D341Med (cell line): ENCODE data around the gene ROBO2.

Experiments used
- DNase-seq: peaks from one replicate; pipeline ENCODE4 v3.0.0; 2012; ENCODE audit warnings: low spot score

ROBO2 gene

DNA sequence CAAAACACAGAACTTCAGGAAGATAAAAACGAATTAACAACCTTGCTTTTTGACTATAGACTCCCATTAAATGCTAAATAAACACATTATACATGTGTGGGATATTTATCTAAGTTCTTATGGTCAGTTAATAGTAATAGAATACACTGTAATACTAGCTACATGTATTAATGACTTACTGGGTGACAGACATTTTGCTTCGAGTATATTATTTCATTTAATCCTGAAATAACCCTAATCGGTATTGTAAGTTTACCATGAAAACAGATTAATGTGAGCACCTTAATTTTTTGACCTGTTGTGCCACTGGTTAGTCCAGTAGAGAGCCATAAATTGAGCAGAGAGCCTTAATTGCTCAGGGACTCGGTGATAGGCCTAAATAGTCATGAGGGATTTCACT is 151.1 kb downstream of the ROBO2 start:
- no peak for DNase-seq

DNA sequence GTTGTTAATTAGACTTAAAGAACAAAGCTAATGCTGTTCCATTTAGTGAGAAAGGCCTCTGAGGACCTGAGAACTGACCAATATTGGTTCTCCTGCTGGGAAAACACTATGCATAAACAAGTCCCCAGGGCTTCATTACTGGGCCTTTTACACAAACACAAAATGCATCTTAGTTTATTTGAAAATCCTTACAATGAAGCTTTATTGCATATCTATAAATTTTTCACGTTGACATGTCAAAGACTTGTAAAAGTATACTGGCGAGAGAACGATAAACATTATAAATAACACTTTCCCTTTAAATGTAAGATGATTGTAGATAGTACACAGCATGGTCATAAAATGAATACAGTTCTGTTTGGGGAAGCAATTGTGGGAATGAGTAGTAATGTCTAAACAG is 151.7 kb downstream of the ROBO2 start:
- DNase-seq, result no peak

DNA sequence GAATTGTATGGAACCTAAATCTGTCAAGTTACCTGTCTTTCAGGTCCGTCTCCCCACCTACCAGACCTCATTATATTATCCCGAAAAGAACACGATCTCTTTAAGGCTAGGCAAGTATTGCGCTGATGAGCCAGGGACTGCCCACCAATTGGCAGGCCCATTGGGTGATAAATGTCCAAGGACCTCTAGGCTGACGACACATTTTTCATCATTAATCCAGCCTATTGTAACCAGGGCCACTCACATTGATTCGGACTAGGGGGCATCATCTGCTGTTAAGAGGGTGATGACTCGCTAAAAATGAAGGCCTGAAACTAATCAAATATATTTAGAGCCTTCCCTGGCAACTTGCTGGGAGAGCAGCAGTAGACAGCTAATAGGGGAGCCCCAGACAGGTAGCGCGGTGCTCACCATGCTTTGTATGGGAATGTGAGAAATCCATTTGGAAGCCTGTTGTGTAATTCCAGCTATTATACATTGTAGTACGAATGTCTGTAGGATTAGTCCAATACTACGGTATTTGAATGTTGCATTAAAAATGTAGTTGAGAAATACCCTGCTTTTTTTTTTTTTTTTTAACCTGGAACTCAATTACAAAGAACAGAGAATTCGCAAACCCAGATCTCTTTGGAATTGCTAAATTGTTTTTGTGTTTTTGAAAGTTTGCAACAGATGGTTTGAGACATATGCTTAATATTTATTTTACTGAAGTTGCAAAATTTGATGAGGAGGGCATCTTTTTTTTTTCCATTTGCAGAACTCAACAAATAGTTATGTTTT is 156.1 kb downstream of the ROBO2 start:
- no peak for DNase-seq

DNA sequence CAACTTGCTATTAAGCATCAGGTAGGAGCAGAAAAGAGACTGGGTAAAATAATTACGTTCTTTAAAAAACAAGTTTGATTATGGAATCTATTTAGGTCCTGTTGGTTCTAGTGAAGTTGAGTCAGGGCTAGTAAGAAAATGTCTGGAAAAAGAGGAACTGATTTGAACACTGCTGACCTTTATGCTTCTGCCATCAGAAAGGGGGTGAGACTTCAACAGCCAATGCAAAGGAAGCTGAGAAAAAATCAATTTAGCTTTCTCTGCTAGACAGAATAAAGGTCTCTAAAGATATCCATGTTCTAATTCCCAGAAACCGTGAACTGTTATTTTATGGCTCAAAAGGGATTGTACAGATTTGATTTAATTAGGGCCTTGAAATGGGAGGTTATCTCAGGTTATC is 157.5 kb downstream of the ROBO2 start:
- no peak for DNase-seq

DNA sequence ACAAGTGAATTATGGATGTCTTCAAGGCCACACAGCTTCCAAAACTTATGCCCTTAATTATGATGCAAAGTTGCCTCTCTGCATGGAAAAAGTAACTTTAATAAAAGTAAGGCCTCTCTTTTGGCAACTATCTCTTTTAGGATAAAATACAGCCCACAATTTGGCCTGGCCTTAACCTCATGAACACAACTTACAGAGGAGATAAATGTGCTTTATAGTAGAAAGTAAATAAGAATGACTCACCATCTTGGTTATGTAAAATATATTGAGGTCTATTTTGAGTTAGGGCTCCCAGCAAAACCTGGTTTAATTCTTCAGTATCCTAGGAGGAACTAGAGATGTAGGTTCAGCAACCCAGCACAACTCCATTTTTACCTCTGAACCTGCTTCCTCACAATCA is 164.0 kb downstream of the ROBO2 start:
- DNase-seq, result no peak

DNA sequence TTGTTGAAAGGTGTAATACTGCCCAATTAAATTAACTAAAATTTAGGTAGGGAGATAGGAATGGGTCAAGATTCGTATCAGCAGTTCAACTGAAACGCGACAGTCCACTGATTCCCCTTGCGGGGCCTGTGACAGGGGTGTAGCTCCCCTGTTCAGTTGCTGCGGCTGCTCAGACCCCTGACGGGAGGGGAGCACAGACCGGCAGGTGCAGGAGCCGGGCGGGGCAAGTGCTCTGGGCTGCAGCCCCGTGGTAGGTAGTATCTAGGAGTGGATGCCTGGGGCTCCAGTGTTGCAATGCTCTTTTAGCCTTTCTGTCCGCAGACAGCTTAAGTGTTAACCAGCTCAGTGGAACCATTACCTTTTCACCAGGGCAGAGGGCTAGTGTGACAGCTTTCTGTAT is 164.9 kb downstream of the ROBO2 start:
- DNase-seq, result no peak

DNA sequence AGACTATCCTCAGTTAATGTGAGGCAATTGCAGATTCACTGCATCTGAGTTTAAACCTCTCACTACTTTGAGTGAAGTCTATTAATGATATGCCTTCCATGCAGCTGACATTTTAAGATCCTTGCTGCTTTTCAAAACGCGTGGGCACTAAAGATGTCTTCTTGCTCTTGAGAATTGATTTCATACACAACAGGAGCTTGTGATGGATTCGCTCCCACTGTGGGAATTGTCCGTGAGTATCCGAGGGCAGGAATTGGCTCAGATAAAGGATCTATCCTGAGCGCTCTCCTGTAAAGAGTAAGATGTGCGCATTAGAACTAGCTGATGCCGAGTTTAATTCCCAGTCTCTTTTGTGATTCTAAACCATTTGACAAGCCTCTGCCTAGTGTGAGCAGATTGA is 167.9 kb downstream of the ROBO2 start:
- DNase-seq, result no peak

DNA sequence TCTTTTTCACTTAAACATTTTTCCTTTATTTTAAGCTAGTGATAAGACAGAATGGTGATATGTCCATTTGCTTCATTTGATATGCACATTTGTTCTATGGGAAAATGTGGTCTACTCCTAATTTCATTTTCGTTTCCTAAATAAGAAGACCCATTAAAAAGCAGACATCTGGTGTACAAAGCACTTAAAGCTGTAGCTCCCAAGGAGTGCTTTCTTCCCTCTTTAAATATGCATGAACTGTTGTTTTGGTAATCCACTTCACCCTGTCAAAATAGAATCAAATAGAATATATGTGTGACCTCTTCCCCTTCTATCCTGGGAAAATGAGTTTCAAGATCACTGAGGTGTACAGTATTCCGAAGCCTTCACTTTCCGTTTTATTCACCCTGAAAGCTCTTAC is 182.8 kb downstream of the ROBO2 start:
- no peak for DNase-seq

DNA sequence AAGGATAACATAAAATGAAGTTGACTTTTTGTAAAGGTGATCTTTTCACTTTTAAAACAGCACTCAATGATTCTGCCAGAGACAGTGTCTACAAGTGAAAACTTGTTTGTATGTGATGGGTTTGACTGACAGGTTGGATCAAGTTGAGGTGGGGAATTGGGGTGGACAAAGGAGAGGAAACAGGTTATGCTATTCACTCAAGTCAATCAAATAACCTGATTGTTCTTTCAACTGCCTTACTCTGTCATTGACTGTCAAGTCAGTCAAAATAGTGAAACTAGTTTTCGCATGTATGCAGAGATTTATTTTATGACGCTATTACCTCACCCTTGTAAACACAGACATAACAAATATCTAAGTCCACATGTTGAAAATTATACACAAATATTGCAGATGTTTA is 187.7 kb downstream of the ROBO2 start:
- no peak for DNase-seq

DNA sequence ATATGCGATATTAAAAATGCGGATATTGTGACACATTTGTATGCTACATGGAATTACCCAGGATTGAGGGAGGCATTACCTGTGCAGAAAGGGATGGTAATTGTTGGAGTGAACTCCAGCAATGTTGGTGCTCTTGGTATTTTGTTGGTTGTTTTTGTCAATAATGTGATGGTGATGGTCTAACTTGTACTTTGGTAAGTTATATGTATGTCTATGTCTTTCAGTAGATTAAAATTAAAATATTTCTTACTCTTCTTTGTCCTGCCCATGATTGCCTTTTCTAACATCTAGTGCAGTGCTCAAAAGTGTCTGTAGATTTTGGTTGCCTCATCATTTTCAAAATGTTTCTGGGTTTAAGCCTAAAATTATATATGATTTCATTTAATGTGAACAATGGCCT is 192.7 kb downstream of the ROBO2 start:
- no peak for DNase-seq

DNA sequence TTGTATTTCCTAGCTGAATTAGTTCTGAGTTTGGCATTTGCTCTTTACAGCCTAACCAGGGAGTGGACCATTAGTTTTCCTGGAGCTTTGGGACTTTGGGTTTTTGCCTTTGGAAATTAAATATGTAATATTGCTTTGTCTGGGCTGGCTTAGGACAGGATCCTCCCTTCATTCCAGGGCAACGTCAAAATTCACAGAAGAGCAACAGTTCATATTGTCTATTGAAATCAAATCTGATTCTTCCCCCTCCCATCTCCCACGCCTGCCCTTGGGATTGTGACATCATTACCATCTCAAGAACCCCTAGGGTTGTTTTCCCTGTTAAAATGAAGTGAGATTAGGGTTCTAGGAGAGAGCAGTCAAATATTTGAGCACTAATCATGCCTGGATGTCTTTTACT is 194.1 kb downstream of the ROBO2 start:
- no peak for DNase-seq

DNA sequence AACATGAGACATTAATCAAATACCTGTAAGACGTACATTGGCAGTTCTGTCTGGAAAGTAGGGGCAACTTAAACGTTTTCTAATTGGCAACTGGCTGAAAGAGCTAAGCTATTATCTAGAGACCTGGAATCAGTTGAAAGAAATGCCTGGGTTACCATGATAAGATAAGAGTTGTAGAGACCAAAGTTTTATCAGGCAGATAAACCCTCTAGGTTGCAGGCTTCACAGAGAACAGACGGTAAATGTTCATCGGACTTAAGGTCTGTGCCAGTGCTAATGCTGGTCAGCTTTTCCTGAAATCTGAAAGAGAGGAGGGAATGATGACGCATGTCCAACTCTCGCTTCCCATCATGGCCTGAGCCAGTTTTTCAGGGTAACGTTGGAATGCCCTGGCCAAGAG is 196.2 kb downstream of the ROBO2 start:
- no peak for DNase-seq

DNA sequence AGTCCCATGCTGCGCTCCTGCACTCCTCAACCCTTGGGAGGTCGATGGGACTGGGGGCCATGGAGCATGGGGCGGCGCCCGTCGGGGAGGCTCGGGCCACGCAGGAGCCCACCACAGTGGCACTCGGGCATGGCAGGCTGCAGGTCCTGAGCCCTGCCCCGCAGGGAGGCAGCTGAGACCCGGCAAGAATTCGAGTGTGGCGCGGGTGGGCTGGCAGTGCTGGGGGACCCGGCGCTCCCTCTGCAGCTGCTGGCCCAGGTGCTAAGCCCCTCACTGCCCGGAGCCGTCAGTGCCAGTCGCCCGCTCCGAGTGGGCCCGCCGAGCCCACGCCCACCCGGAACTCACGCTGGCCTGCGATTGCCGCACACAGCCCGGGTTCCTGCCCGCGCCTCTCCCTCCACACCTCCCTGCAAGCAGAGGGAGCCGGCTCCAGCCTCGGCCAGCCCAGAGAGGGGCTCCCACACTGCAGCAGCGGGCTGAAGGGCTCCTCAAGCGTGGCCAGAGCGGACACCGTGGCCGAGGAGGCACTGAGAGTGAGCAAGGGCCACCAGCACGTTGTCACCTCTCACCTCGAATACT is 200.3 kb downstream of the ROBO2 start:
- DNase-seq, result no peak

DNA sequence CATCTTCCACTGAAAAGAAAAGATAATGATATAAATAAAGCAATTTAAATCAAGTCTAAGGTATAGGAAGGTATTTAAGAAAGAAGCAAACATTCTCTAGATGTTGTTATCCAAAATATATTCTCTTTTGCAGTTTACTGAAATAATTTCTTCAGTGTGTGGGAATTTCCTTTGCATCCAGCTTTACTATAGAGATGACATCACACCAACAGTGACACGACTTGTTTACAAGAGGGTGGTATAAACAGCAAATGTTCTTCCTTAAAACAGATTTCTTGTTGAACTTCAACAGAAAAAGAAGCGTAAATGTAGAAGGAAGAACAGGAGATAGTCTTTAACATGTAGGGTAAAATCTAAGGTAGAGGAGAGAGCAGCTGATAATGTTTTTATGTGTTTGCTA is 202.5 kb downstream of the ROBO2 start:
- no peak for DNase-seq

DNA sequence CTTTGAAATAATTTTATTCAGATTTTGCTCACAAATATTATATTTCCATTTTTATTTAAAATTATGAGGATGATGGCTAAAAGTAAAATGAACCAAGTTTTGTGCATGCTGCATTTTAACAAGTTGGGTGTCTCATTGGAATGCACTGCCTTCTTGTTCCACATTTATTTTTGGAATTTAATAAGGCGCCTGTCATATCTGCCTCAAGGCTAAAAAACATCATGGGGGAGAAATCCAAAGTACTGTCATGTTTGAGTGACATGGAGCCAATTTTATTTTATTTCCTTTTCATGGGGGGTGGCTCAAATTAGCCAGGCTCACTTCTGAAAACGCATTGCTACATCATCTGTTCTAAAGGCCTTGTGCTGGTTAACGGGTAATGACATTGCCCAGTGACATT is 205.1 kb downstream of the ROBO2 start:
- DNase-seq, result no peak

DNA sequence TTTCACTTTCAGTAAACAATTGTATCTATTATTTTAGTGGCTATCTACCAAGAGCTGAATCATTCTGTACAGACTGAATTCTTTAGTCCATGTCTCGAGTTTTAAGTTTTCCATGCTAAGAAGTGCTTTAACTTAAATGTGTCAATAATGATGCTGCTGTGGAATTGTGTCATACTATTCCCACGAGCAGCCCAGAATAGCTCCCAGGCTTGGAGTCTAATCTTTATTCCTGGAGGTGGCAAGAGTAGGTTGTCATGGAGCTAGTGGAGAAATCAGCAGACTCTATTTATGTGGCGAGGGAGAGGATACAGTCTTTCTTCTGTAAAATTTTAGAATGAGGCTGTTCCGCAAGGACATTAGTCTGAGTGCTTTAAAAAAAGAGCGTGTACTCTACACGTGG is 207.2 kb downstream of the ROBO2 start:
- no peak for DNase-seq

DNA sequence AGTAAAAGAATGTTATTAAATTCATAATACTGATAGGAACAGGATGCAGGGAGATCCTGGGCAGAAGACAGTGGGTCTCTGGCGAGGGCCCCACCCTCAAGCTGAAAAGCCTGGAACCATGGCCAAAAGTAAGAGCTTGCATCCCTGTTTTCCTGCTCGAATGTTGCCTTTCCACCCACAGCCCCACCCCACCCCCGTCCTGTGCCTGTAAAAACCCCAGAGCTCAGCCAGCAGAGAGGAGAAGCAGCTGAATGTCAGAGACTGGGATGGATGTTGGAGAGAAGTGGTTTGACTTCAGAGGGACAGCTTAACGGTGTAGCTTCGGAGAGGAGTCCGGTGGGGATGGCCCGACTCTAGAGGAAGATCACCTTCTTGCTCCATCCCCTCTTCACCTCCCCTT is 207.9 kb downstream of the ROBO2 start:
- DNase-seq, result no peak

DNA sequence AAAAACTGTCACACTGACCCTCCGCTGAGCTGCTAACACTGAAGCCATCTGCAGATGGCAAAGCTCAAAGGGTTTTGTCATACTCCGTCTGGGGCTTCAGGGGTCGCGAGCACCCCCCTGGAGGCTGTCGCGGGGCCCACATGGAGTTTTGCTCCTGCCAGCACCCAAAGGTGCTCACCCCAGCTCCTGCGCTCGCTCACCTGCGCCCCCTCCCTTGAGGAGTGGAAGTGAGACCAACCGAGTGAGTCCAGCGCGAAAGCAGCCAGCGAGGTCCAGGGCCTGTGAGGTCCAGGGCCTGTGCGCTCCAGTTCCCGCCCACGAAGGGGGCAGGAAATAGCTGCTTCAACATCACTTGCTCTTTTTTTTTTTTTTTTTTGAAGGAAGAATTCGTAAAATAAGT is 208.5 kb downstream of the ROBO2 start:
- no peak for DNase-seq

DNA sequence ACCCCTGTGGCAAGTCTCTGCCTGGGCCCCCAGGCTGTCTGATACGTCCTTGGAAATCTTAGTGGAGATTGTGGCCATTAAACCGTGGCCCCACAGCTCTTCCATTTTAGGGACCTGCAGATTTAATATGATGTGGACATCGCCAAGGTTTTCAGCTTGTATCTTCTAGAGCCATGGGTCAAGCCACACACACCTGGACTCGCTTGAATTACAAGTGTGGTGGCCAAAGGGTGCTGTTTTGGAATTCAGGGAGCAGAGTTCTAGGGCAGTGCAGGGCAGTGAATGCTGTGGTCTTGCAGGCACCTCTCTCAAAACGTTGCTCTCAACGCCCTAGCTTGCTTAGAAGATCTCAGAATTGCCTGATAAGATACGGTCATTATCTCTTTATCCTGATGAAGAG is 211.2 kb downstream of the ROBO2 start:
- DNase-seq, result no peak

DNA sequence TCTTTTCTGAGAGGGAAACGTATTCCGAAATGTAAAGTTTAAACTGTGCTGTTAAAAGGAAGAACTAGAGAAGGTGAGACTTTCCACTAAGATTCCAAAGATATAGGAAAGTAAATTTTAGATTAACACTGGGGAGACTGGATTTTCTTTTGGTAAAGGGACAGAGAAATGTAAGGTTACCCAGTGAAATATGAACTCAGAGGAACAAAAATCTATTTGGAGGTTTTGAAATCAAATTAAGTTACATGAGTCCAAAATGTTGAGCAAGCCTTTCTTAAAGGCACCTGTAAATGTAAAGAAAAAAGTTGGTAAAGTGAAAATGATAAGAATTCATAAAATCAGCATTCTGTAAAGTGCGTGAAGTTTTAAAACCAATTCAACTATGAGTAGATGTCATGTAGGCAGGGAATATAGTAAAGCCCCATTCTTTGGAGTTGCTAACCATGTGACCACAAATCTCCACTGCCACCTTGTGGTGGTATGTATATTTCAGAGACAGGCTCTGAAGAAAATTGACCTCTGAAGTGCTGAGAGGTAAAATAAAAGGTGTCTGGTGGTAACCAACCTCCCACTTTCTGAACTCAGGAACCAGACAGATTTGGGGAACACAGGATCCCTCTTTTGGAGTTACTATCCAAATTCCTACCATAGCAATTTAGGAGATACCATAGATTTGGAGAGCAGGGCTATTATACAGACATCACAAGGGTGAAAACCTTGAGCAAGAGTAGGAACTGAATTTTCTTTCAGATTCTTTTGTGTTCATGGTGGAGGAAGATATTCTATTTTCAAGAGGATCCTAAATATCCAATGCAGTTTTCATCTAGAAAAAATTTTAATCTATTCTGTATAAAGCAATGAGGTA is 215.3 kb downstream of the ROBO2 start:
- DNase-seq, result peak; percentile 62

DNA sequence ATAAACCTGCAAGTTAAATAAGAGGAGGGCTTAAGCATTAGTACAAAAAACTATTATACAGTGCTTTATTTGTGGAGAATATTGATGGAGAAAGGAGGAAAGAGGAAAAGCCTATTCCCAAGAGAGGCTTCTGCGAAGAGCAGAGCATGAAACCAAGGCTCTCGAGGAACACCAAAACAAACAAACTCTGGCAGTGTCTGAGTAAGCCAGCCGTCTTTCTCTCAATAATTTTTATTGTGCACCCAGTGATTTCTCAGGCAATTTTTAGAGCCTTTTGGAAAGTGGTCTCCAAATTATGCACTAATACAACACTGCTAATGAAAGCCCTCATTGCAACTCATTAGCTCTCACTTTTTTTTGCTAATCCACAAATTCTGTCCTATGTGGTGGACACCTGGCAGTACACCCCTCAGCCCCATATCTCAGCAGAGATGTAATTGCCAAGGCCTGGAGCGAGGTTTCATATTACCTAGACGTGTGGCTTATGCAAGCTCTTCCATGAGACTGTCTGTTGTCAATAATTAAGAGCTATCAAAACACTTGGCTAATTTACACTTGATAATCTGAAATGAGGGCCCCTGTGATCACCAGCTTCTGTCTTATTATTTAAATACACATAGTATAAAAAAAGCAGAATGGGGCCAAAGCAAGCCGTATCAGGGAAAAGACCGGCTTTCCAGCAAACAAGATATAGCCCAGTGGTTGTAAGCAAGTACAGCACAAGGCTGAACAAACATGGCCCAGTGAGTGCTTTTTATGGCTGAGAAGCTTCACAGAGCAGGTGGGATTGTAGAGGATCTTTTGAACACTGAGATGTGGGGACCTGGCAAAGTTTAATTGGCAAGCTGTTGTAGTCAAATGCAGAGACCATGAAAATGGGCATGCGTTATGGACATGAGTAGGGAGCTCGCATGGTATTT is 216.9 kb downstream of the ROBO2 start:
- no peak for DNase-seq

DNA sequence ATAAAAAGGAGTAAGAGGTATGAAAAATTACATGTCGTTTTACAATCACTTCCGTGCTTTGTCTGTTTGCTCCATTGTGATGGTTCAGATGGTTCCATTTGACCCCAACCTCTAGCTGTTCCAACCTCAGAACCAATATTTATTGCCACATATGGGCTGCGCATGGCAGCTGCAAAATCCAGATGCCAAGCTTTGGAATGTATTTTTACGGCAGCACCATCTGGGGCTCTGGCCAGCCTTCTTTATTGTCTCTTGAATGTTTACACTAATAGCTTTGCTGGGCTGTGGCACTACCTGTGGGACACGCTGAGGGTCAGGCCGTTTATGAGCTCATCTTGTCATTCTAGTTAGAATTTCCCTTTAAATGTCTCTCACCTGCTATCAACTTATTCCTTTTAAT is 219.8 kb downstream of the ROBO2 start:
- no peak for DNase-seq
